ENCODE data around the gene MAP2K3.

DNA sequence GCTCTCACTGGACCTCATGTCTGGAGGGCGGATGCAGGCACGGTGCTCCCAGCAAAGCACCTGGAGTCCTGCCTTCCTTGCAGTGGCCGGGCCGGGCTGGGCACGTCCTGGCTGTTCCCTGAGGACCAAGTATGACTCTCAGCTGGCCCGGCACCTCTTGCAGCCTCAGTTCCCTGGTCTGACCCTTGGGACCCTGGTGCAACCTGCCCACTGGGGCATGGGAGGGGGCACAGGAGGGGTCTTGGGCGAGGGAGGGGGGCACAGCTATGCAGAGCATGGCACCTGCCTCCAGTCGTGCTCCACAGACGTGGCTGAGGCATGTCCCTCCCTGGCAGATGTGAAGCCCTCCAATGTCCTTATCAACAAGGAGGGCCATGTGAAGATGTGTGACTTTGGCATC is 19.6 kb downstream of the MAP2K3 start:
- TF ChIP-seq, protein P1, sequence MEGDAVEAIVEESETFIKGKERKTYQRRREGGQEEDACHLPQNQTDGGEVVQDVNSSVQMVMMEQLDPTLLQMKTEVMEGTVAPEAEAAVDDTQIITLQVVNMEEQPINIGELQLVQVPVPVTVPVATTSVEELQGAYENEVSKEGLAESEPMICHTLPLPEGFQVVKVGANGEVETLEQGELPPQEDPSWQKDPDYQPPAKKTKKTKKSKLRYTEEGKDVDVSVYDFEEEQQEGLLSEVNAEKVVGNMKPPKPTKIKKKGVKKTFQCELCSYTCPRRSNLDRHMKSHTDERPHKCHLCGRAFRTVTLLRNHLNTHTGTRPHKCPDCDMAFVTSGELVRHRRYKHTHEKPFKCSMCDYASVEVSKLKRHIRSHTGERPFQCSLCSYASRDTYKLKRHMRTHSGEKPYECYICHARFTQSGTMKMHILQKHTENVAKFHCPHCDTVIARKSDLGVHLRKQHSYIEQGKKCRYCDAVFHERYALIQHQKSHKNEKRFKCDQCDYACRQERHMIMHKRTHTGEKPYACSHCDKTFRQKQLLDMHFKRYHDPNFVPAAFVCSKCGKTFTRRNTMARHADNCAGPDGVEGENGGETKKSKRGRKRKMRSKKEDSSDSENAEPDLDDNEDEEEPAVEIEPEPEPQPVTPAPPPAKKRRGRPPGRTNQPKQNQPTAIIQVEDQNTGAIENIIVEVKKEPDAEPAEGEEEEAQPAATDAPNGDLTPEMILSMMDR (conservative IDR thresholded peaks at IDR 0.05; ENCODE audit: low read length) = no peak
- no peak for TF ChIP-seq EZH2phosphoT487 (IDR thresholded peaks at IDR 0.05; ENCODE audit: borderline replicate concordance, low read depth, low read length)
